ENCODE measurements around the gene FGGY. TPM values are rescaled to one million over a fixed set of nuclear protein-coding genes. Genes with fewer than 3 reads are reported as not detected.

The FGGY gene
- polyA plus RNA-seq, 5 donors, result 13.3 to 22.3 (median 17.1) TPM

DNA sequence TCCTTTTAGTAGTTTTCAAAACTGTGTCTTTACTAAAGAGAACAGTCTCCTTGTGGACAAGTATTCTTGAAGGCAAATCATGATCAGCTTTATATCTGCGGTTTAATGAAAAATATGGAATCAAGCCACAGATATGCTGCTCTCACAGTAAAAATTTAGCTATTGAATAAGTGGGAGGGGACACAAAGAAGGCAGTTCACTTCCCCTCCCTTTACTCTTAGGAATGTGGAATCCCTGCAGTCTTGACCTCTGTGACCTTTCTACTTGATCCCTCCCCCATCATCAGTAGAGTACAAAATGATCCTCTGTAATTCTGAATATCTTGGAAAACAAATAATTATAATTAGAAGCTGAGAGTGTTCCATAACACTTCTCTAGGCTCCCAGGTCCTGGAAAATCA is 381.1 kb downstream of the FGGY start:
- DNase-seq, result no peak

DNA sequence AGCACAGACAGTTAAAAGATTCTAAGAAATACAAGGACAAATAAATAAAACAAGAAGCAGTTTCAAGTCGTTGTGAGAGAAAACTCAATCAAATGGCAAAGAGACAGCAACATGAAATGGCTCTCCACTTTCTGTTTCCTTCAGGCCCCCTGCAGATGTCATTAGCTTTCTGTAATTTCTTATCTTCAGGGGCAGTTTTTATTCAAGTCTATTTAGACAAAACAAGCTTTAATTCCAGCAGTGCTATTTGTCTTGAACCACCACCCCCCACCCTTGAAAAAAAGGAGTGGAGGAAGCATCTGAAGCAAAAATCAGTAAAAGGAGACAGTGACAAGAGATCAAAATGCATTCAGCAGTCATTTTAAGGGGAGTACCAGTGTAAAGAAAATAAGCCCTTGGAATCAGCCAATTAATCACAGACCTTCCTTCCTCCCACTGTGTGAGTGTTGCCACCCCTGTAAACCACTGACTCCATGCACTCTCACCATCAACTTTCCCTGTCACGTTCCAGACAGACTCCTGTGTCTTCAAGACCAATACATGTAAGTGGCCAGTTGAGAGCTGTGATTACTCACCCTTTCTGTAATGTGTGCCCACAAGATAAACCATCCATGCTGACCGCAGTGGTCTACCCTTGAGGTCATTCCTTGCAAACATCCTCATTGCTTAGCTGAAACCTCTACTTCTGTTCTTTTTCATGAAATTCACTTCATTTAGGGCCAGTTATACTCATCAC is 381.8 kb downstream of the FGGY start:
- no peak for DNase-seq

- DNase-seq, result no peak
These were observed 383.1 kb downstream of the FGGY start for GRCh38 chr1:59680044-59680443.

GRCh38 chr1:59682396-59683080 is 385.6 kb downstream of the FGGY start:
- DNase-seq, result no peak

GRCh38 chr1:59683197-59683596 is 386.3 kb downstream of the FGGY start:
- no peak for DNase-seq

DNA sequence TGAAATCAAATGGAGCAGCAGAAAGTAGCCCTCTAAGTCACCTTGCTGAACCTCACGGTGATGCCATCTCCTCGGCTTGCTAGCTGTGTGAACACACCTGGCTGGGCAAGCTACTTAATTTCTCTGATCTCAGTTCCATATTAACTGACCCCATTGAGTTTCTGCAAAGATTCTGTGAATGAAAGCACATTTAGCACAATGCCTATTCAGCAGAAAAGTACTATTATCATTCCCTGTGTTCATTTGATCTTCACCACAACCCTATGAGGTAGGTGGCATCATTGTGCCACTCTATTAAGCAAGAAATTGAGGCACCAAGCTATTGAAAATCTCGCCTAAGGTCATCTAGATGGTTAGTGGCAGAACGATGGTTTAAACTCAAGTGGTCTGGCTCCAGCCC is 387.8 kb downstream of the FGGY start:
- DNase-seq, result no peak

DNA sequence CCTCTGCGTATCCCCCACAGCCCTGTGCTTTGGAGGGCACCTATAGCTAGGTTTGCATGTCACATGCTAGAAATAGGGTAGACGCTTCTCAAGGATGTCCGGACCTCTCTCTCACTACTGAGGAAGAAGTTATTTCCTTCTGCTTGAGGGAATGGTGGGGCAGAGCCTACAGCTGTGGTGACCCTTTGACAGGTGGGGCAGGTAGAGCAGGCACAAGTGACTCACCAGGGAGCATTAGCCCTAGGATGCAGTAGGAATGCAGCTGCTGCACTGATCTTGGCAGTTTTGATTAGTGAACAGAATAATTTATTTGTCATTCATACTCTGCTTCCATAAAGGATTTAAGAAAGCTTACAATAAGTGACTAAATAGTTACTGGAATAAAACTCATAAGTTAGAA is 388.2 kb downstream of the FGGY start:
- no peak for DNase-seq

DNA sequence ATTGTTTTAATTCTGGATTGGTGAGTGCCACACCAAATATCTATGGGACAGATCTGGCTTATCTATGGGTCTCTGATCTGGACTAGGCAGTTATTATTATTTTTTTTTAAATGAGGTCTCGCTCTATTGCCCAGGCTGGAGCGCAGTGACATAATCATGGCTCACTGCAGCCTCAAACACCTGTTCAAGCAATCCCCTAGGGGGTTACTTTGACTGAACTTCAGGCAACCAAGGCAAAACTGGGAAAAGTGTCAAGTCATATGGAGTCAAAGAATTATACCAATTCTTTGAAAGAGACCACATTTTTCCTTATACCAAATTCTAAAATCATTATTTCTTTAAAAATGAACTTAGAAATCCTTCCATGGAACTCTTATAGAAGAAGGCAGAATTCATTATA is 388.8 kb downstream of the FGGY start:
- DNase-seq, result no peak

DNA sequence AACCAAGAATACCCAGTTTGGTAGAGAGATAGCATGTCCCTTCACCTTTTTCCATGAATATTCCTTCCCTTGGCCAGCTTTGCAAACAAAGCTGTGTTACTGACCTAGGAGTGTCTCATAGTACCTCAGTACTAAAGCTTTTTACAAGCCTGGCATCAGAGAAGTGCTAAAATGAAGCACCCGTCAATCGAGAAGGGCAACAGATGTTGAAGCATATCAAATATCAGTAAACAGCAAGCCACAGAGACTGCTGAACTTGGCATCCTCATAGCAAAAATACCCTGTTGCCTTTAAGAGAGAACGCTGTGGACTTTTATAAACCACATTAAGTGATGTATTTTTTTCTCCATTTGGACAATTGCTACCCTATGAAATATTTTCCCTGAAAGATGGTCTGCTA is 389.3 kb downstream of the FGGY start:
- DNase-seq, result no peak

GRCh38 chr1:59686574-59686973 is 389.7 kb downstream of the FGGY start:
- no peak for DNase-seq

DNA sequence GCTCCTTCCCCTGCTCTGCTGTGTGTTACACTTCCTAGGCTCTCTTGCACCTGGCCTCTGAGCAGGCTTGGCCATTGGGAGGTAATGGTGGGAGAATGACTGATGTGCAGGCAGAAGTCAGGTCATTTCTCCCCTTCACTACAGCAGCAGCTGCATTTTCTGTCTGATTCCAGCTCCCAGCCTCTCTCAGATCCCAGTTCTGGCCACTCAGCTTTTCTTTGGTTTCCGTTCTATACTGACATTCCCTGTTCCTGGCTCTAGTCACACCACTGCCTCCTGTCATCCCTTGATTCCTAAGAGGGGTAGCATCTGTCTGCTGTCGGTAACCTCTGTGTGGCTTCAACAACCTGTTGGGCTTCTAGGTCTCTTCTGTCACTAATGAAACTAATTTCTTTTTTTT is 390.2 kb downstream of the FGGY start:
- no peak for DNase-seq

DNA sequence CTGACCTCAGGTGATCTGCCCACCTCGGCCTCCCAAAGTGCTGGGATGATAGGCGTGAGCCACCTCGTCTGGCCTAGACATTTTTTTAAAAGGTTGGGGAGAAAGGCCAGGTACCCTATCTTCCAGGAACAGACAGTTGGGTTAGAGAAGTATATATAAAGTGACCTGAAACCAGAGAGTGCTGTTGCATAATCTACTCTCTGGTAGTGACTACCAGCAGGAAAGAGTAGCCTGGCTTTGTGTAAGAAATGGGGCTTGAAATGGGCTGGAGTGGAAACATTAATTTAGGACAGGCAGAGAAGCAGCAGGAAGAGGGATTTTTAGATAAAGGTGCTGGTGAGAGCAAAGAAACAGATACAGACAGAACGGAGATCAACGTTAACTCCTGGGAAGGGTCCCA is 392.1 kb downstream of the FGGY start:
- no peak for DNase-seq

DNA sequence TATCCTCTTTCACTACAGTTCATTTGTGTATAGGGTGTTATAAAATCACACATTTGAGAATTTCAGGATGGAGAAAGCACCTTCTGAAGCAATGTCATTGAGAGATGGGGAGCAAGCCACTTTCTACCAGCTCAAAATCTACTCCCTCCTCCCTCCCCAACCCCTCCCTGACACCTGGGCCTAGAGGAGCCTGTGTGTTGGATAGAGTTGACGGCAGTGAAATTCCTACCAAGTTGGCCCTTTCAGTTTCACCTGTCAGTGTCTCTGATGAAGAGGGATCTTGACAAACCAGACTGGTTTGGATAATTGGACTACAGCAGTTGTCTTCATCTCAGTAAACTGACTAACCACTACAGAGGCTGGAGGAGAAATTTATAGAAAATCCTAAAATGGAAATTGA is 392.8 kb downstream of the FGGY start:
- DNase-seq, result no peak

- no peak for DNase-seq
These were observed 393.5 kb downstream of the FGGY start for GRCh38 chr1:59690171-59690930.

GRCh38 chr1:59691261-59691660 is 394.4 kb downstream of the FGGY start:
- DNase-seq, result peak; percentile 58 to 68

- DNase-seq, result peak; percentile 38 to 69
These were observed 395.7 kb downstream of the FGGY start for GRCh38 chr1:59692591-59692990.

DNA sequence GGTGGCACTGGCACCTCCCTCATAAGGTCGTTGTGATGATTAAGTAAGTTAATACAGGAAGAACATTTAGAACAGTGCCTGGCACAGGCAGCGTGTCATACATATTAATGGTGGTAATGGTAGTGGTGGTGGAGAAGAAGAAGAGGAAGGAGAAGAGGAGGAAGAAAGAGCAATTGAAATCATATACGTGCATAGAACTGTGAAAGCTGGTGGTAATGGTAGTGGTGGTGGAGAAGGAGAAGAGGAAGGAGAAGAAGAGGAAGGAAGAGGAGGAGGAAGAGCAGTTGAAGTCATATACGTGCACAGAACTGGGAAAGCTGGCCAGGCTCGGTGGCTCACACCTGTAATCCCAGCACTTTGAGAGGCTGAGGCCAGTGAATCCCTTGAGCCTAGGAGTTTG is 396.5 kb downstream of the FGGY start:
- DNase-seq, result no peak

DNA sequence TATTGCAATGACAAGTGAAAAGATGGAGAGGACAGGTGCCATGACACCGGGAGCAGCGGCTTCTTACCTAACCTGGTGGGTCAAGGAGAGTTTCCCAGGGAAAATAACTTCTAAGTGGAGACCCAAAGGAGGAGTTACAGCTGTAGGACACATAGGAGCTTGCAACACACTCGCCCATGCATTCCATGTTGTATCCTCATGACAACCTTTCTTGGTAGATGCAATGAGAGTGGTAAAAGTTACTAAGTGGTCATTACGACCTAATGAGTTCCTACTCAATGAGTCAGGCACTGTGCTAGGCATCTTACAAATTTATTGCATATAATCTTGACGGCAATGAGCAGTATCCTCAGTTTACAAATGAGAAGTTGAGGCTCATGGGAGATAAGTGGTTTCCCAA is 398.4 kb downstream of the FGGY start:
- DNase-seq, result no peak

DNA sequence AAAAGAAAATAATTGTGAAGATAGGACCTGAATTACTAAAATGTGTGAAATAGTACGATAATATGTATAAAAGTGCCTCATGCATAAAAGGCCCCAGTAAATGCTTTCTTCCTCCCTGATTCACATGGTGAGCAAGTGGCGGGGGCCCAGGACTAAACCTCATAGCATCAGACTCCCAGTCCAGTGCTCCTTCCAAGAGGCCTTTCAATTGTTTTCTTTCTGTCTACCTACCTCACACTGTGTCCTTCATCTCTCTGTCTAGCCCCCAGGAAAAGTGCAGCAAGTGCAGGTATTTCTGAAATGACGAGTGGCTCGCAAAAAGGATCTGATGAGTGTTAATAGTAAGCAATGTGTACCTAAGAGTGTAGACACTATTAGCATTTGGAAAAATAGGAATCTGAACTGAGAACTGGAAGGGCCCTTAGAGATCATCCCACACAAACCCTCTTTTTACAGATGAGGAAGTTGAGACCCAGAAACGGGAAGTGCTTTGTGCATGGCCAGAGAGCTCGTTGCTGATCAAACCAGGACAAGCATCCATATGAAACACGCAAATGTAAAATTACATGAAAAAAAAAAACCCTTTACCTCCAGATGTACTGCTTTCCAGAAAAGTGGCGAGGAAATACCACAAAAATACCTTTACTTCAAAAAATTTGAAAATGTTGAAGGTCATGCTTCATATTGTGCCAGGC is 399.7 kb downstream of the FGGY start:
- DNase-seq, result no peak

GRCh38 chr1:59697150-59697800 is 400.4 kb downstream of the FGGY start:
- no peak for DNase-seq

GRCh38 chr1:59698386-59698785 is 401.5 kb downstream of the FGGY start:
- no peak for DNase-seq

Measured in right lung (tissue), 5 donors.